ENCODE measurements around the gene DYNLT5. TPM values are rescaled to one million over a fixed set of nuclear protein-coding genes. Genes with fewer than 3 reads are reported as not detected.

Gene DYNLT5
- total RNA-seq, 1 experiment from 2014 or later = 1.3 TPM

DNA sequence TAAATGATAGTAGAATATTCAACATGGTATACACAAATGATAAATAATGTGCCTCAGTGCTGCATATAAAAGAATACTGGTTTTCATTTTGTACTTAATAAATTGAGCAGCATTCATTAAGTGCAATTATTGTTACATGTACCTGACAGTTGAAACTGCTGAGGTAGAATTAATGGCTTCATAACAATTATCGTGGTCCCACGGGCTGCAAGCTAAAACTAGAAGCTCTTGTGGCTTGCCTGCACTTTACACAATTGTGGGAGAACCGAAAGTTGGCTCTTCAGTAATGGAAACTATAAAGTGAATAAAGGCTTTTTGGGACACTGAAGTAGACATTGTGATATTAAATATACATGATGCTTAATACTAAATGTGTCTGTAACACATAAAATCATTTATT is 25.6 kb downstream of the DYNLT5 start:
- ATAC-seq (no peak), DNase-seq (ENCODE audit: low spot score) (no peak)
- POLR2A ChIA-PET = no interaction called here

DNA sequence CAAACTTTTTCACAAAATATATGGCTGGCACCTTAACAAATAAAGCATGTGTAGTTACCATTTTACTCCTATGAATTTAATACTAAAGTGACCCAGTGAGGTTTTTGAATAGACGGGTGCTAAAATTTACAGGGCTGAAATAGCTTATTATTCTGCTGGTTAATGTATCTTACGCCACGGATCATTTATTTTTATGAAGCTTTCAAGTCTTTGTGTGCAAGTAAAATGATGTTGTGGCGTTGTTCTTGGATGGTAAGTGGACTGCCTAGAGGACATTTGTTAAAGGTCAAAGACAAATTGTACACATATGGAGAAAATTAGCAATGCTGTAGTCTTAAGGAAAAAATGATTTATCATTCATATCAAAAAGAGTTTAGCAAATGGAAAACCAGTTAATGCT is 26.0 kb downstream of the DYNLT5 start:
- Mint-ChIP-seq H3K9me3 (peaks cover 32% of the 10 kb centered on the region), H3K36me3 (peaks cover 24% of the 10 kb centered on the region), H3K4me3 (no peak overlapping the region), H3K4me1 (no peaks in the 10 kb centered on the region), H3K27me3 (ENCODE audit: low read depth) (no peaks in the 10 kb centered on the region; the same call in 1 of the 2 replicates), H3K27ac (no peak overlapping the region)
- DNase-seq (ENCODE audit: low spot score) (no peak), ATAC-seq (no peak)
- ChIA-PET CTCF (no interaction called here), POLR2A (no interaction called here)
- TF ChIP-seq ATF6 (CRISPR knock-in tag; IDR thresholded peaks at IDR 0.05) (no peak), NFATC4 (CRISPR knock-in tag; IDR thresholded peaks at IDR 0.05) (no peak), IRF2 (CRISPR knock-in tag; IDR thresholded peaks at IDR 0.05; ENCODE audit: borderline replicate concordance, low read depth) (no peak), EMX1 (CRISPR knock-in tag; IDR thresholded peaks at IDR 0.05) (no peak), FOXP1 (CRISPR knock-in tag; IDR thresholded peaks at IDR 0.05; ENCODE audit: borderline replicate concordance) (no peak), RORB (CRISPR knock-in tag; IDR thresholded peaks at IDR 0.05) (no peak), PRRX2 (CRISPR knock-in tag; IDR thresholded peaks at IDR 0.05) (no peak)
- TF ChIP-seq, protein P1, sequence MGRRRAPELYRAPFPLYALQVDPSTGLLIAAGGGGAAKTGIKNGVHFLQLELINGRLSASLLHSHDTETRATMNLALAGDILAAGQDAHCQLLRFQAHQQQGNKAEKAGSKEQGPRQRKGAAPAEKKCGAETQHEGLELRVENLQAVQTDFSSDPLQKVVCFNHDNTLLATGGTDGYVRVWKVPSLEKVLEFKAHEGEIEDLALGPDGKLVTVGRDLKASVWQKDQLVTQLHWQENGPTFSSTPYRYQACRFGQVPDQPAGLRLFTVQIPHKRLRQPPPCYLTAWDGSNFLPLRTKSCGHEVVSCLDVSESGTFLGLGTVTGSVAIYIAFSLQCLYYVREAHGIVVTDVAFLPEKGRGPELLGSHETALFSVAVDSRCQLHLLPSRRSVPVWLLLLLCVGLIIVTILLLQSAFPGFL (CRISPR knock-in tag; IDR thresholded peaks at IDR 0.05; ENCODE audit: borderline replicate concordance) = no peak
- TF ChIP-seq, protein P2, sequence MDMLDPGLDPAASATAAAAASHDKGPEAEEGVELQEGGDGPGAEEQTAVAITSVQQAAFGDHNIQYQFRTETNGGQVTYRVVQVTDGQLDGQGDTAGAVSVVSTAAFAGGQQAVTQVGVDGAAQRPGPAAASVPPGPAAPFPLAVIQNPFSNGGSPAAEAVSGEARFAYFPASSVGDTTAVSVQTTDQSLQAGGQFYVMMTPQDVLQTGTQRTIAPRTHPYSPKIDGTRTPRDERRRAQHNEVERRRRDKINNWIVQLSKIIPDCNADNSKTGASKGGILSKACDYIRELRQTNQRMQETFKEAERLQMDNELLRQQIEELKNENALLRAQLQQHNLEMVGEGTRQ (CRISPR knock-in tag; IDR thresholded peaks at IDR 0.05) = no peak
- TF ChIP-seq, protein P3, sequence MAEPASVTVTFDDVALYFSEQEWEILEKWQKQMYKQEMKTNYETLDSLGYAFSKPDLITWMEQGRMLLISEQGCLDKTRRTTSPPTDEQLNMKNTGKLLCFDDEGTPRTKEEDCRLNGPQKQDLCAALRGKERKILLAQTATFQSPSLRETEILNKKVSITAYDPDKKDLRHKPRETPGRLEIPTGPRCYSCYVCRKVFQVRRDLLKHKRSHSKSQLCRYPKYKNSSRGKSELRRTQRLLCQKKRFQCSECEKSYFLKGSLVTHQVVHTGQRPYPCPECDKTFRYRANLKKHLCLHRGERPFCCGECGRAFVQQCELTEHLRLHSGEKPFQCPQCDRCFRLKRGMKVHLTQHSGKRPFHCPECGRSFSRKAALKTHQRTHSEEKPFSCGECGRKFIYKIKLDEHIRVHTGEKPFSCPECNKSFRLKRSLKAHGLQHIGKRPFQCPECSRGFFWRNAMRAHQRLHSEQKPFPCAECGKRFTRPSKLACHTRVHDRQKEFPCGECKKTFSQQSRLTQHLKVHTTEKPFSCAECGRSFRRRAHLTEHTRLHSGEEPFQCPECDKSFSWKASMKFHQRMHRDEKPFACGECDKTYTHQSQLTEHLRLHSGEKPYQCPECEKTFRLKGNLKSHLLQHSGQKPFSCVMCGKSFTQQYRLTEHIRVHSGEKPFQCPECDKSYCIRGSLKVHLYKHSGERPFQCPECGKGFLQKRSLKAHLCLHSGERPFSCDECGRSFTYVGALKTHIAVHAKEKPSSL (CRISPR knock-in tag; conservative IDR thresholded peaks at IDR 0.05) = no peak
- TF ChIP-seq, protein P4, sequence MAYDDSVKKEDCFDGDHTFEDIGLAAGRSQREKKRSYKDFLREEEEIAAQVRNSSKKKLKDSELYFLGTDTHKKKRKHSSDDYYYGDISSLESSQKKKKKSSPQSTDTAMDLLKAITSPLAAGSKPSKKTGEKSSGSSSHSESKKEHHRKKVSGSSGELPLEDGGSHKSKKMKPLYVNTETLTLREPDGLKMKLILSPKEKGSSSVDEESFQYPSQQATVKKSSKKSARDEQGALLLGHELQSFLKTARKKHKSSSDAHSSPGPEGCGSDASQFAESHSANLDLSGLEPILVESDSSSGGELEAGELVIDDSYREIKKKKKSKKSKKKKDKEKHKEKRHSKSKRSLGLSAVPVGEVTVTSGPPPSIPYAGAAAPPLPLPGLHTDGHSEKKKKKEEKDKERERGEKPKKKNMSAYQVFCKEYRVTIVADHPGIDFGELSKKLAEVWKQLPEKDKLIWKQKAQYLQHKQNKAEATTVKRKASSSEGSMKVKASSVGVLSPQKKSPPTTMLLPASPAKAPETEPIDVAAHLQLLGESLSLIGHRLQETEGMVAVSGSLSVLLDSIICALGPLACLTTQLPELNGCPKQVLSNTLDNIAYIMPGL (CRISPR knock-in tag; IDR thresholded peaks at IDR 0.05) = no peak

More for the DNA sequence above, 25.6 kb downstream of the DYNLT5 start:
- no peaks in the 10 kb centered on the region; the same call in 1 of the 2 replicates for H3K27me3 Mint-ChIP-seq (ENCODE audit: low read depth)
- no peaks in the 10 kb centered on the region for H3K4me1 Mint-ChIP-seq
- no peak for TF ChIP-seq CREM (CRISPR knock-in tag; IDR thresholded peaks at IDR 0.05)
- TF ChIP-seq, protein P5, sequence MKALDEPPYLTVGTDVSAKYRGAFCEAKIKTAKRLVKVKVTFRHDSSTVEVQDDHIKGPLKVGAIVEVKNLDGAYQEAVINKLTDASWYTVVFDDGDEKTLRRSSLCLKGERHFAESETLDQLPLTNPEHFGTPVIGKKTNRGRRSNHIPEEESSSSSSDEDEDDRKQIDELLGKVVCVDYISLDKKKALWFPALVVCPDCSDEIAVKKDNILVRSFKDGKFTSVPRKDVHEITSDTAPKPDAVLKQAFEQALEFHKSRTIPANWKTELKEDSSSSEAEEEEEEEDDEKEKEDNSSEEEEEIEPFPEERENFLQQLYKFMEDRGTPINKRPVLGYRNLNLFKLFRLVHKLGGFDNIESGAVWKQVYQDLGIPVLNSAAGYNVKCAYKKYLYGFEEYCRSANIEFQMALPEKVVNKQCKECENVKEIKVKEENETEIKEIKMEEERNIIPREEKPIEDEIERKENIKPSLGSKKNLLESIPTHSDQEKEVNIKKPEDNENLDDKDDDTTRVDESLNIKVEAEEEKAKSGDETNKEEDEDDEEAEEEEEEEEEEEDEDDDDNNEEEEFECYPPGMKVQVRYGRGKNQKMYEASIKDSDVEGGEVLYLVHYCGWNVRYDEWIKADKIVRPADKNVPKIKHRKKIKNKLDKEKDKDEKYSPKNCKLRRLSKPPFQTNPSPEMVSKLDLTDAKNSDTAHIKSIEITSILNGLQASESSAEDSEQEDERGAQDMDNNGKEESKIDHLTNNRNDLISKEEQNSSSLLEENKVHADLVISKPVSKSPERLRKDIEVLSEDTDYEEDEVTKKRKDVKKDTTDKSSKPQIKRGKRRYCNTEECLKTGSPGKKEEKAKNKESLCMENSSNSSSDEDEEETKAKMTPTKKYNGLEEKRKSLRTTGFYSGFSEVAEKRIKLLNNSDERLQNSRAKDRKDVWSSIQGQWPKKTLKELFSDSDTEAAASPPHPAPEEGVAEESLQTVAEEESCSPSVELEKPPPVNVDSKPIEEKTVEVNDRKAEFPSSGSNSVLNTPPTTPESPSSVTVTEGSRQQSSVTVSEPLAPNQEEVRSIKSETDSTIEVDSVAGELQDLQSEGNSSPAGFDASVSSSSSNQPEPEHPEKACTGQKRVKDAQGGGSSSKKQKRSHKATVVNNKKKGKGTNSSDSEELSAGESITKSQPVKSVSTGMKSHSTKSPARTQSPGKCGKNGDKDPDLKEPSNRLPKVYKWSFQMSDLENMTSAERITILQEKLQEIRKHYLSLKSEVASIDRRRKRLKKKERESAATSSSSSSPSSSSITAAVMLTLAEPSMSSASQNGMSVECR (CRISPR knock-in tag; IDR thresholded peaks at IDR 0.05; ENCODE audit: borderline replicate concordance) = no peak
- H3K9me3 Mint-ChIP-seq = peaks cover 32% of the 10 kb centered on the region
- CTCF ChIA-PET = no interaction called here
- peaks cover 24% of the 10 kb centered on the region for H3K36me3 Mint-ChIP-seq
- H3K4me3 Mint-ChIP-seq = no peak overlapping the region
- H3K27ac Mint-ChIP-seq = no peak overlapping the region

Measured in WTC11 (cell line).